GM18861 (cell line): ENCODE measurements around the gene RALGPS1.

Experiments
- ATAC-seq: cut with Tn5 transposase; IDR thresholded peaks from one replicate; pipeline ENCODE4 v1.9.1; 2021; ENCODE audit not compliant: unreplicated experiment

Gene RALGPS1

DNA sequence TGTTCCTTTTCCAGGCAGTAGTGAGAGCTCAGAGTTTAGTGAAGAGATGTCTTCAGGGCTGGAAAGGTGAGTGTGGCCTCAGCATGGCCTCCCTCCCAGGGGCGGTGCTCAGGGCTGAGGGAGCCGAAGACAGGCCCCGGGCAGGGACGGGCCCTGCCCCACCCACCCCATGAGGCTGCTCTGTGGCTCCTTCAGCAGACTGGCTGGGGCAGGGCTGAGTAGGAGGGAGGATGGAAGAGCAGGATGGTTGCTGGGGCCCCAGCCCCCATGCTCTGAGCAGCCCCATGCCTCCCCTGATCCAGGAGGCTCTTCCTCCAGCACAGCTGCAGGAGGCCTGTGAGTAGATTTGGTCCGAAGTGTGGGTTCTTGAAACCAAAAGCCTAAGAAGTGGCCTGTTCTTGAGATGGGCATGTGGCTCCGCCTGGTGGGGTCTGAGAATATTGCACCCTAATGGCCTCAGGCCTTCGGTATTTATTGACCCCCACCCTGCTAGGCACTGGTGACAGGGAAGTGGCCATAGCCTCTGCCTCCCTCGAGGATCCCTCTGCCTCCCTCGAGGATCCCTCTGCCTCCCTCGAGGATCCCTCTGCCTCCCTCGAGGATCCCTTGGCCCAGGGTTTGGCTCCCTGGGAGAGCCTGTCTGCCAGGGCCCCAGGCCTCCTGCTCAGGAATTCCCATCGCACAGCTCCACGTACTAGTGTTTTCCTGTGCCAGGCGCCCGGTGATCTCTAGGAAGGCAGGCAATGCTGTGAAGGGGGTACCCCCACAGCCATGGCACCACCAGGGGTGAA lies 284.6 kb downstream of the RALGPS1 start:
- no peak for ATAC-seq

DNA sequence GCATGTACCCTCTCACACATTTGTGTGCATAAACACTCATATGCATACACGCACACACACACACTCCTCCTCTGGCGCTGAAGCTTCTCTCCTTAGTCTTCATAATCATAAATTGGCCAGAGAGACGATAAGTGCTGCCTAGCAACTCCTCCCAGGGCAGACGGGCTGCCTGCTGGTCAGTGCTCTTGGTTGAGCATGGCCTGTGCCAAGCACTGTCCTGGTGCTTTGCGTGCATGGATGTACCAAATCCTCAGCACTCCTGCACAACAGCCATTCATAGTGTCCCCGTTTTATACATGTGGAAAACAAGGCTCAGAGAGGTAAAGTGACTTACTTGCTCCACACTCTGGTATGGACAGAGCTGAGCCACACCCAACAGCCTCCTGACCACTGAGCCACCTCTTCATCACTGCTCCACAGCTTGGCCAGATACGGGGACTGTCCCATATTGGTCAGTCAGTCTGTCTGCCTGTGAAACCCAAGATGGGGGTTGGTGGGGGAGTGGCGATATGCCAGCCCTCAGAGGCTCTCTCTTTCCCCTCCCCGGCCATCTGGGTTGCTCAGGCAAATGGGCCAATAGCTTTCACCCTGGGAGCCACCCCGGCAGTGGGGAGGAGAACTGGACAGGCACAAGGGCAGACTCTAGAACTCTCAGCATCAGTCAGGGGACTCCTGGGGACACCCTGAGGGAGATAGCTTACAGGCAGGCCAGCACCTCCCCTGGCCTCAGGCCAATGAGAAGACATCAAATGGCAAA lies 285.7 kb downstream of the RALGPS1 start:
- ATAC-seq: no peak

DNA sequence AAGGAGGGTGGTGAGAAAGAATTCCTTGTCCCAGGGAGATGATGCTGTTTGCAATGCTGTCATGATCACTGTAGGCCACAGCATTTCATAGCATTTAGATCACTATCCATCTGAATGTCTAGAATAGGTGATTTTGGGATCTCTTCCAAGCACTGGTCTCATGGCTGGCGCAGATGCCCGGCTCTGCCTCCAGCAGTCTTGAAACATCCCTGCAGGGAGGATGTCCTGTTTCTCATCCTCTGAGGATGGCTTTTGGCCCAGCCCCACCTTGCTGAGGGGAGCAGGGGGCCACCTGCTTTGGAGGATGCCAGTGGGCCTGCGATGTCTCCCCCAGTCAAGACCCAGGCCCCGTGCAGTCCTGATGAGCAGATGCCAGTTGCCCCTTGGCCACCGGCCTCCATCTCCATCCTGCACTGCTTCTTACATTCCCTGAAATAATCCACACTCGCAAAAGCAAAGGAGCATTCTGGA lies 286.5 kb downstream of the RALGPS1 start:
- ATAC-seq: no peak

DNA sequence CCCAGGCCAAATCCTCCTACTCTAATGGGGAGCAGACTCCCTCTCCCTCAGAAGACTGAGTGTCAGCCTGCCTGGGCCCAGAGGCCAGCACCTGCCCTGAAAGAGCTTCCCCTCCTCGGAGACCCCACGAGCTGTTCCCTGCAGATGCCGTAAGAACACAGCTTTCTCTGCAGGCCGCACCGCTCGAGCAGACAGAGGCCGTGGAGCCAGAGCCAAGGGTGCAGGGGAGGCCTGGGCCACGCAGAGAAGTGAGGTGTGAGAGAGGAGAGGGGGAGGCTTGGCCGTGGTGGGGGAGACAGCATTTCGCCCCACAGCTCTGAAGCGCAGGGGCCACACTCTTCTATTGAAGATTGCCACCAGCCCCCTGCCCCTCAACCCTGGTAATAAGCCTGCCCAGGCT lies 287.1 kb downstream of the RALGPS1 start:
- ATAC-seq: no peak

DNA sequence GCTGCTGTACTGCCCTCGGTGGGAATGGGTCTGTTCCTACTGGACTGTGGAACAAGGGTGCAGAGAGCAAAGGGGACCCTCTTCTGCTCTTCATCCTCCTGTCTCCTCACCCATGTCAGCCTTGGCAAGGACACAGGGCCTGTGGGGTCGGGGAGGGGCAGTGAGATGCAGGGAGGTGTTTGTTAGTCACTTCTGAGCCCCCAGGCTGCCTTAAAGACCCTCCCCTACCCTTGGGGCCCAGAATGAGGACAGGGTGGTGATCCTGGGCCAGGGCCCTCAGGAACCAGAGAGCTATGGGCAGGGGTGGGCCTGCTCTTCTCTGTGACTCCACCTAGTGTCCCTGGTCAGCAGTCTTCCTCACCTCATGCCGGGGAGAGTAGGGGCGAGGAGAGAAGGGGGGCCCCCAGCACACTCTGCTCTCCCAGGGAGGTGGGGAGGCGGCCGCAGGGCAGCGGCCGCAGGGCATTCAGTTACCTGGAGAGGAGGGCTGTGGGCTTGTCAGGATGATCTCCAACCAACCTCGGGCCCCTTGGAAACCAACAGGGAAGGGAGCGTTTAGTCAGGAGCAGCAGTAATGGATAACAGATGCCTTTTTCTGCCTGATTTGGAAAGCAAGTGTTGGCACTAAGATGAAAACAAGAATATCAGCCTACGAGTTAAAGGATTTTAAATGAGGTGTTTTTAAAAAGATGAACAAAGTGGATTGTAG lies 288.0 kb downstream of the RALGPS1 start:
- no peak for ATAC-seq

DNA sequence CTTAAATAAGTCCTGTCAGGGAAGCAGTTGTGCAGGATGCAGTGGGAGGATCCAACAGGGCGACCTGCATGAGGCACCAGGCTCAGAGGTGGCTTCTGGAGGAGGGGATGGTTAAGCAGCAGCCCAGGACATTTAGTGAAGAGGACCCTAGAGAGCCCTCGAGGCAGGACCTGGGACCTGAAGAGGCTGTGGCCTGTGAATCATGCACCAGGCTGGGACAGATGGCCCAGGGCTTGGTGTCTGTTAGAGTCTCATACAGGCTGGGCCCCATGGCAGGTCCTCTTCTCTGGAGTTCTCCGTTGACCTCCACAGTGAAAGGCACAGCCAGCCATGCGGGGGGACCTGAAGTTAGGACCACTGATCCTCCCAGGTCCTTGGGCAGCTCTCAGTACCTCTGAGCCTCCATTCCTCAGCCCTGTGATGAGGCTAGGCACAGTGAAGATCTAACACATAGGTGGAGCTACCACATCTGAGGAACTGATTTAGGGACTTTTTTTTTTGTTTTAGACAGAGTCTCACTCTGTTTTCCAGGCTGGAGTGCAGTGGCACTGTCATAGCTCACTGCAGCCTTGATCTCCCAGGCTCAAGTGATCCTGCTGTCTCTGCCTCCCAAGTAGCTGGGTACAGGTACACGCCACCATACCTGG lies 289.2 kb downstream of the RALGPS1 start:
- no peak for ATAC-seq

DNA sequence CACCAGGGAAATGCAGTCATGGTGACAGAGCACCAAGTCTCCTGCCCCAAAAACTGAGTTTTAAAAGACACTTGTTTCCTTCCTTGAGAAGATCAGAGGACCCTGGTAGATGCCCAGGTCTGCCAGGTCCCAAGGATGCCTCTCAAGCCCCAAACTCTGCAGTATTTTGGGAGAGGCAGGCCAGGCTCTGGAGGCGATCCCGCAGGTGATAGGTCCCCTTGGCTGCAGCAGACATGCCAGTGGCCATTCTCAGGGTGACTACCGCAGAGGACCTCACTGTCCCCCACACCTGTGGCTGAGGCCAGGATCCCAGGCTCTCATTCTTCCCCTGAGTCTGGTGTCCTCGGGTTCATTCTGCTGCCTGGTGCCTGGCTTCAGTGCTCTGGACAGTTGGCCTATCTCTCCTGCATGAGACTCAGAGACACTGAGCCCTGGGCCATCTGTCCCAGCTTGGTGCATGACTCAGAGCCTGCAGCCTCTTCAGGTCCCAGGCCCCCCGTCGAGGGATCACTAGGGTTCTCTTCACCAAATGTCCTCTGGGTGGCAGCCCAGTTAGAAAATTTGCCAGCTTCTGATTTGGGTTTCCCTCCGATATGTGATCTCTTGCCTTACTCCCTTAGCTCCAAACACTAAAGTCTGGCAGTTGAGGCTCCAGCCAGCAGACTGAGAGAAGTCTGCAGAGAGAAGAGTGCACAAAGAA lies 290.3 kb downstream of the RALGPS1 start:
- ATAC-seq: no peak

DNA sequence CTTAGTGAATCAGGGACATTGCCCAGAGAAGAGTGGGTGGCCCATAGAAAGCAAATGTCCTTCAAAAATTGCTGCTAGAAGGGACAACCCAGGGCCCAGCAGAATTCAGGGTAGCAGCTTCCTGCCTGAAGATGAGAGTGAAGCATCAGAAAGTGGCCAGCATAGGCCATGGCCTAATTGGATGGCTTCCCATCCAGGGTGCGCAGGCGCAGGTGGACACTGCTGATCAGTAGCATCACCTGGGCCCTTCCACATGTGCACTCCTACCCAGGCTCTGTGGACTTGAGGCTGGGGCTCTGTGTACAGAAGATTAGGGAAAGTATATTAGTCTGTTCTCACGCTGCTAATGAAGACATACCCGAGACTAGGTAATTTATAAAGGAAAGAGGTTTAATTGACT lies 291.4 kb downstream of the RALGPS1 start:
- ATAC-seq: no peak

DNA sequence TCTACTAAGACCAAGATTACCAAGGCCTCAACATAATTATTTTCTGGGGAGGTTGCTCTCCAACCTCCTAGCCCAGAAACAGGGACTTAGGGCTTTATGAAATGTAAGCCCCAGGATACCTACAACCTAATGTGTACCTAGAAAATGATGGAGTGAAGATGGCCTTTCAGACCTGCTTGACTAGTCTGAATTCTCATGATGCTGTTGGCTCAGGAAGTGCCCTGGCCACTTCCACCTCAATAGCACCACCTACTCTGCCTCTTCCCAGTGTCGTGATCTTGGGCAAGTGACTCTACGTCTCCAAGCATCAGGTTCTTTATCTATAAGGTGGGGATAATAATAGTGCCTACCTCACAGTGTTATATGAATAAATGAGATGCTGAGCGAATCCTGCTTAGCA lies 292.1 kb downstream of the RALGPS1 start:
- ATAC-seq: no peak

DNA sequence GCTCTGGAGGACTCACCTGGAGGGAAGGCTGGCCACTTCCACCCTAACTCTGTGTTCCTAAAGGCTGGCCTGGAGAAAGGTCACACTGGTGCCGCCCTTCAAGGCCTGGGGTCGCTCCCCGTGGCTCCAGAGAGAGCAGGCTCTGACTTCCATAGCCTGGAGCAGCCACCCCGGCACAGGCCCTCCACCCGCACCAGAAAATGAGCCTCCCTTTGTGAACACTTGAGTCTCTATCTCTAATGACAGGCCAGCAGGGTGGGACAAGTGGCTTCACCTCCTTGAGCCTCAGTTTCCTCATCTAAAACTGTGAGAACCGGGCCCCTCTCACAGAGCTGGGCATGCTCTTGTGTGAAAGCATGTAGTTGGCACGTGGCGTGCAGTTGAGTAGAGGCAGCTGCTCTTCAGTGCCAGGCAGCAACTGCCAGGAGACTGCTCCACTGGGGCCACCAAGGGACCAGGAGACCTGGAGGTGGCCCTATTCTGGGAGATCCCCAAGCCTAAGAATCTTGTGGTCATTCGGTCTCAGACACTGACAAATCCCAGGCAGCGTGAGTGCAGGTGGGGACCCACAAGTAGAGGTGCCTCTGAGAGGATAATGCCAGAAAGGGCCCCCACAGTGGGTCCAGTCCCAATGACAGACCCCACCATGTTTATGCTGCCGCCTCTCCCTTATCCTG lies 293.3 kb downstream of the RALGPS1 start:
- no peak for ATAC-seq

DNA sequence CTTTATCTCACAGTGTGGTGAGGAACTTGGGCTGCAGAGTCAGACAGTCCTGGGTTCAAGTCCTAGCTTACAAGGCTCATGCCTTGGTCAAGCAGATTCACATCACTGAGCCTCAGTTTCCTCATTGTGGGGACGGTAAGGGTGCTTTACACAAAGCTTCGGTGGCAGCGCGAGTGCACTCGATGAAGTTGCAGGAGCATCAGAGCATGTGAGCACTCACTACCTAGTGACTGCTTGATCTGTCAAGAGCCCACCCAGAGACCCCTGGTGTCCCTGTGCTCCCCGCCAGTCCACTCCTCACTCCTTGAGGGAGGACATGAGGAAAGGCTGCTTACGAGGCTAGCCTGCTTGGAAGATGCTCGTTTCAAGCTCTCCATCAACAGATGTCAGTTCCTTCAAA lies 293.8 kb downstream of the RALGPS1 start:
- ATAC-seq: no peak

DNA sequence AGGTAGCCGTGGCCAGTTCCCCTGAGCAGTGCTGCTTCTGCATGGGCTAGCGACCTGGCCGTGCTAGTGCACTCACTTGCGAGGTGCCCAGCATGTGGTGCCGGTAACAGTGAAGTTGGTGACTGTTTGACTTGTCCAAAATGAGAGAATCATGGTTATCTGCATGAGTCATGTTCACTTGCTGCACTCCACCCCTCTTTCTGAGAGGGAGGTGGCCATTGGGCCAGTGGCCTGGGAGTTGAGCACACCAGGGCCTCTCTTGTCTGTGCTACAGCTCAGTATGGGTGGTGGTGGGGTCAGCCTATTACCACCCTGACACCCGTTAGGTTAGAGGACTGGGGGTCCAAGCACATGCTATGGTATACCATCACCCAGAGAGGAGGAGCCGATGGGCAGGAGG lies 294.6 kb downstream of the RALGPS1 start:
- no peak for ATAC-seq

DNA sequence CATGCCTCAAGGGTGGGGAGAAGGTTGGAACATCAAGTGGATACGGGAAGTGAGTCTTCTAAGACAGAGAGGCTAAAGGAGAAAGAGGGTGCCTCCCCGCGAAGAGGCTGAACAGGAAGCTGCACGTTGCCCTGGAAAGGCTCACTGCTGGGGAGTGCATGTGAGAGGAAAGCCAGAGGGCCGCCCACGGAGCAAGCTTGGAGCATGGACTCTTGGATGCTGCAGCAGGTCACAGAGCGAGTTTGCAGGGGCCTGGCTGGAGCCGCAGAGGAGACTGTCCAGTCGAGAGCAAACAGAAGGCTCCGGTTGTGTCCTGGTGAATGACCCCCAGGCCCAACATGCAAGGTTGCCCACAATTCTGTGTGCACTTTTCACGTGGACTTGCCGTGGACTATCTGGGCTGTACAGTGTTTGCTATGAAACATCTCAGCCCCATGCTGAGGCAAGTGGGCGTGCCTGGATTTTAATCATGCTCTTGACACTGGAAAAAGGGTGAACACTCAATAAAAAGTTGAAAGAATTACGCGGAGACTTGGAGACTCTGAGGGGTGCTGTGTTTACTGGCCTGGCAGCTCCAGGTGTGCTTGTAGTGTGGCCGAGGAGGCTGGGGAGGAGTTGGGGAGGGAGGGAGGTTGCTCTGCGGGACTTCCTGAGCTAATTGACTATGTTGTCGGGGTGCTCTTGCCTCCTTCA lies 295.5 kb downstream of the RALGPS1 start:
- no peak for ATAC-seq

DNA sequence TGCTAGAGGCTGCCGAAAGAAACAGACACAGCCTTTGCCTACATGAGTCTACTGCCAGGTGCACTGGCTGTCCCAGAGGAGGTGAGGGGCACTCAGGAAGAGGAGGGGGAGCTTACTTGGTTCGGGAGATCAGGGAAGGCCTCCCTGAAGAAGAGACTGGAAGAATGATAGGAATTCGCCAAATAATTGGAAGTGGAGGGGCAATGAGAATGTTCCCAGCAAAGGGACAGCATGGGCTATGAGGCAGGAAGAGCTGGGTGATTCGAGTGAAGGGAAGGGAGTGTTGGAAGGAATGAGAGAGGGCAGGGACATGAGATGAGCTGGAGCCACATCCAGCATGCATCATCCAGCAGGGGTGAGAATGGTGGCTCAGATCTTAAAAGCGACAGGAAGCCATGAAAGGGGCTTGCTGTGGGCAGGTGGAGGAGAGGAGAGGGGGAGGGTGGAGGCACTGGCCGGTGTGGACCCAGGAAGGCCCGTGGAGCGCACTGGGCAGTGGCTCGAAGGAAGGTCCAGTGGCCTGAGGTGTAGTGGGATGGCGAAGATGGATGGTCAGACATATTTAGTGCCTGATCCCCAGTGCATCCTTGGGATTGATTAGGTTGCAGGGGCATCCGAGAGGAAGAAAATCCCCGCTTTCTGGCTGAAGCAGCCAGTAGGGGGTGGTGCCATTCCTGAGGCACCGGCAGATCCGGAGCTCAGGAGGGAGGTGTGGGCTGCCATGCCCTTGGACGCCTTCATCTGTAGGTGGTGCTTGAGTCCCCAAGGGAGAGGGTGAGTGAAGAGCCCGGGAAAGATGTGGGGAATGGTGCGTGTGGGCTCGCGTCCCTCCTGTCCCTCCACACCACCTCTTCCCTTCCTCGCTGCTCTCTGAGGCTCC lies 296.5 kb downstream of the RALGPS1 start:
- no peak for ATAC-seq

DNA sequence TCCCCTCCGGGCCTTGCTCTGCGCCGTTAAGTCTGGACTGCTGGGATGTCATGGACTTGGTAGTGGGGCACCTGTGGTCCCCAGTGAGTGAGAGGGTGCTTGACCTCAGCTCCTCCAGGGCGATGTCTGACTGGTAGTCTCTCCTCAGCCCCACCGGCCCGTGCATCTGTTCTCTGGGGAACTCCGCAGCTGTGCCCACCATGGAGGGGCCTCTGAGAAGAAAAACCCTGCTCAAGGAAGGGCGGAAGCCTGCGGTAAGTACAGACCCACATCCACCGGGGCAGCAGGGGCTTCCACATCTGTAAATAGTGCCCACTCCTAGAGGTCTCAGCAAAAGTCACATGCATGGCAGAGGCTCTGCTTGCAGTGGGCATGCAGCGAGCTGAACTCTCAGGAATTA lies 297.4 kb downstream of the RALGPS1 start:
- ATAC-seq: no peak

DNA sequence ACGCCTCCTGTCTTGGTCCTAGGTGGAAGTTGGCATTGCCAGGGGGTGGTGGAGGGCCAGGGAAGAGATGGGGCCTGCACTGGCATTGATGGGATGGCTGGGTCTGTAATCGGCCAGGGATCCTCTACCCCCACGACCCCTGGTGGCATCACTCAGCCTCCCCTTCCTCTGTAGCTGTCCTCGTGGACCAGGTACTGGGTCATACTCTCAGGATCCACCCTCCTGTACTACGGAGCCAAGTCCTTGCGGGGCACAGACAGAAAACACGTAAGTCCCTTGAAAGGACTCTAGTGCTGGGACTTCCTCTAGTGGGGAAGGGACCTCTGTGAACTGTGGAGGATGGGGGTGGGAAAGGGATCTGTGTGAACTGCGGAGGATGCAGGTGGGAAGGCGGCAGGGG lies 297.9 kb downstream of the RALGPS1 start:
- no peak for ATAC-seq

DNA sequence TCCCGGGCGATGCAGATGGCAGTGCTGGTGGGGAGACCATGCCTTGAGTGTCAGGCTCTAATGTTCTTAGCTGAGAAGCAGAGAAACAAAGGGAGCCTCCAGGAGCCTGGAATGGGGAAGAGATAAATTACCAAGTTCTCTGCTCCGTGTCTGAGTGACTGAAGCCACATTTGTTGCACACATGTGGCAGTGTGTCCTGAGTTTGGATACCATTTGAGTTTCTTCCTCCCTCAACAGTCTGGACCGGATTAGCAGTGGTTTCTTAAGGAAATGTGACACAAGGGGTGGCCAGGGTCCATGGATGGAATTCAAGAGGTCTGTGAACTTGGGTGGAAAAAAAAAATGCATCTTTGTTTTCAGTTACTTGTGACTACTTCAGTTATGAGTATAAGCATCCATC lies 299.3 kb downstream of the RALGPS1 start:
- ATAC-seq: no peak

DNA sequence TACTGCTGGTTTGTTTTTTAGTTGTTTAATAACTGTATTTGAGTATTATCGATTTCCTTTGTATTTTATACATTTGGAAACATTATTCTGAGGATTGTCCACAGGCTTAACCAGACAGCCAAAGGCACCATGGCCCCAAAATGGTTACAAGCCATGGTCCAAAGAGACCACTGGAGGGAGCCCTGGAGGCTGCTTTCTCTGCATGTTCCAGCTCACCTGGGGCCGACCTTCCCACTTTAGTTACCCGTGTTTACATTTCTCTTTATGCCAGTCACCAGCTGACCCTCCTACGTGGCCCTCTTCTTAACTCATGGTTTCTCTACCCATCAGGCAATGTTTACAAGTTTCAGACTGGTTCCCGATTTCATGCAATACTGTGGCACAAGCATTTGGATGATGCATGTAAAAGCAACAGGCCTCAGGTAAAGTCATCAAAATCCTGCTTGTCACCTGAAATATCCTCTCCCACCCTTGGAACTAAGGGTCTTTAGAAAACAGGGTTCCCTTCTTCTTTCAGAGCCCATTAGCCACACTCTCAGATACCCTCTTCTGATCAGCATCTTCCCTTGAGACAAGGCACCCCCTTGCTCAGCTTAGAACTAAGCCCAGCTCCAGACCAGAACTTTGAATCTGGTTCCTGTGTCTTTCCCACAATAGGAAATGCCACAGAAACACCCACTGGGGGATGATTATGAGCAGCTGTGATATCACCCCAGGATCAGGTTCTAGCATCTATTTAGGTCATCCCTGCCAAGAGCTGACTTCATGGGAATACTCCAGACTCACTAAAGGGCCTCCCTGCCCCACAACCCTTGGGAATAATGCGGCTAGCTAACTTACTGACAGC lies 300.1 kb downstream of the RALGPS1 start:
- no peak for ATAC-seq
